H1 (cell line): ENCODE results near the gene NTRK2. TPM values are rescaled to one million over a fixed set of nuclear protein-coding genes. Genes with fewer than 3 reads are reported as not detected.

Experiments used
- CTCF ChIA-PET: fragments of 300-600 bp; sonication (Branson Sonifier 250); formaldehyde crosslinking; loops from one replicate; lab custom pipeline; 2021; ENCODE audit not compliant: partially characterized antibody; lab: Charles Lee
- POLR2A ChIA-PET: fragments of 300-600 bp; sonication (Branson Sonifier 250); formaldehyde crosslinking; loops from one replicate; lab custom pipeline; 2021; ENCODE audit warnings: inconsistent platforms; ENCODE audit not compliant: partially characterized antibody; lab: Charles Lee
- DNase-seq, 2 experiments: peaks; one replicate each; pipeline versions ENCODE4 v3.0.0 to v3.0.0-alpha.2; 2010 to 2022; ENCODE audit warnings: low spot score in 2 of 2, low read depth in 1 of 2, mixed read lengths in 1 of 2
- FAIRE-seq: peaks from 2 replicates; lab custom pipeline; 2011; peaks lifted over from hg19 to GRCh38; lab: Jason Lieb, UNC
- H2AFZ ChIP-seq: 2 replicates; pipeline ENCODE4 v1.8.1; 2012; ENCODE audit warnings: low read length, inconsistent platforms
- H2AK5ac ChIP-seq: 2 replicates; pipeline ENCODE4 v1.6.1; 2013; ENCODE audit warnings: low read depth, low read length
- H2BK120ac ChIP-seq: replicated peaks from 2 replicates; pipeline ENCODE3; 2013; ENCODE audit warnings: low read depth, low read length, inconsistent platforms
- H2BK12ac ChIP-seq: 2 replicates; pipeline ENCODE4 v1.6.1; 2013; ENCODE audit warnings: low read depth, low read length
- H2BK15ac ChIP-seq: 2 replicates; pipeline ENCODE4 v1.6.1; 2013; ENCODE audit warnings: low read length
- H2BK20ac ChIP-seq: 2 replicates; pipeline ENCODE4 v1.6.1; 2013; ENCODE audit warnings: low read length
- H2BK5ac ChIP-seq: 2 replicates; pipeline ENCODE4 v1.6.1; 2013; ENCODE audit warnings: low read depth, low read length
- H3K14ac ChIP-seq: 2 replicates; pipeline ENCODE4 v1.6.1; 2013; ENCODE audit warnings: inconsistent platforms; ENCODE audit not compliant: insufficient read length
- H3K18ac ChIP-seq: 2 replicates; pipeline ENCODE4 v1.6.1; 2013; ENCODE audit warnings: low read length; ENCODE audit errors: extremely low read depth
- H3K23ac ChIP-seq: 2 replicates; pipeline ENCODE4 v1.6.1; 2013; ENCODE audit warnings: inconsistent platforms; ENCODE audit not compliant: insufficient read length
- H3K23me2 ChIP-seq: 2 replicates; pipeline ENCODE4 v1.6.1; 2013; ENCODE audit warnings: low read depth, low read length
- H3K27ac ChIP-seq: 2 replicates; pipeline ENCODE4 v1.6.1; 2011; ENCODE audit warnings: low read depth, low read length, inconsistent platforms
- H3K27me3 ChIP-seq, 4 experiments: replicated peaks in 1 of 4; 1 replicate in 1 of 4; 2 replicates in 3 of 4; pipeline versions ENCODE4 v1.6.1 to v1.8.1; 2011 to 2013; ENCODE audit warnings: low read length in 3 of 4, mild to moderate bottlenecking in 3 of 4, inconsistent platforms in 2 of 4, mixed read lengths in 2 of 4, moderate library complexity in 1 of 4; ENCODE audit not compliant: control insufficient read depth in 3 of 4, insufficient read depth in 3 of 4; ENCODE audit errors: extremely low read depth in 1 of 4
- H3K36me3 ChIP-seq, 4 experiments: 2 replicates each; pipeline versions ENCODE4 v1.6.1 to v1.8.1; 2011 to 2013; ENCODE audit warnings: mild to moderate bottlenecking in 4 of 4, low read length in 3 of 4, moderate library complexity in 2 of 4, control low read depth in 1 of 4, inconsistent platforms in 1 of 4; ENCODE audit not compliant: insufficient read depth in 4 of 4, control insufficient read depth in 2 of 4
- H3K4ac ChIP-seq: replicated peaks from 2 replicates; pipeline ENCODE3; 2013; ENCODE audit warnings: low read length, low read depth, mixed read lengths, inconsistent platforms; ENCODE audit not compliant: insufficient read length
- H3K4me1 ChIP-seq, 4 experiments: replicated peaks in 1 of 4; 1 replicate in 1 of 4; 2 replicates in 3 of 4; pipeline versions ENCODE4 v1.6.1 to v1.8.1; 2011 to 2013; ENCODE audit warnings: low read length in 3 of 4, inconsistent platforms in 2 of 4, mixed read lengths in 1 of 4; ENCODE audit not compliant: insufficient read depth in 4 of 4, control insufficient read depth in 3 of 4
- H3K4me2 ChIP-seq, 2 experiments: 2 replicates each; pipeline versions ENCODE4 v1.6.1 to v1.8.1; 2011 to 2013; ENCODE audit warnings: low read depth in 2 of 2, low read length in 2 of 2, control low read depth in 1 of 2, inconsistent platforms in 1 of 2, mild to moderate bottlenecking in 1 of 2; ENCODE audit not compliant: insufficient read depth in 1 of 2
- H3K4me3 ChIP-seq, 4 experiments: fragments of 200-600, 300-600 bp in 1 of 4; sonication (generic), shearing (Covaris generic), sonication (Bioruptor Twin) in 1 of 4; 2 replicates each; pipeline versions ENCODE4 v1.5.1 to v1.8.1; 2011 to 2016; ENCODE audit warnings: low read length in 4 of 4, low read depth in 3 of 4, control low read depth in 2 of 4, inconsistent platforms in 2 of 4, mild to moderate bottlenecking in 2 of 4, mixed read lengths in 1 of 4, moderate library complexity in 1 of 4; ENCODE audit not compliant: insufficient read depth in 2 of 4; ENCODE audit errors: extremely low read depth in 1 of 4
- H3K56ac ChIP-seq: replicated peaks from 2 replicates; pipeline ENCODE3; 2013; ENCODE audit warnings: low read depth, mild to moderate bottlenecking, mixed read lengths, low read length, inconsistent platforms; ENCODE audit not compliant: insufficient read length
- H3K79me1 ChIP-seq: 2 replicates; pipeline ENCODE4 v1.6.1; 2013; ENCODE audit warnings: low read depth, low read length, control low read depth
- H3K79me2 ChIP-seq, 2 experiments: 2 replicates each; pipeline versions ENCODE4 v1.6.1 to v1.8.1; 2012 to 2013; ENCODE audit warnings: low read length in 2 of 2, mild to moderate bottlenecking in 2 of 2, inconsistent platforms in 1 of 2; ENCODE audit not compliant: insufficient read depth in 2 of 2, control insufficient read depth in 1 of 2
- H3K9ac ChIP-seq, 4 experiments: replicated peaks in 1 of 4; 1 replicate in 1 of 4; 2 replicates in 3 of 4; pipeline versions ENCODE4 v1.6.1 to v1.8.1; 2011 to 2013; ENCODE audit warnings: low read depth in 3 of 4, low read length in 3 of 4, control low read depth in 2 of 4, mild to moderate bottlenecking in 2 of 4, moderate library complexity in 2 of 4, inconsistent platforms in 1 of 4; ENCODE audit errors: extremely low read depth in 1 of 4
- H3K9me3 ChIP-seq, 2 experiments: 2 replicates each; pipeline versions ENCODE4 v1.6.1 to v1.8.1; 2012 to 2013; ENCODE audit warnings: mild to moderate bottlenecking in 2 of 2, moderate library complexity in 2 of 2, control low read depth in 1 of 2, inconsistent platforms in 1 of 2, low read depth in 1 of 2, low read length in 1 of 2, mixed read lengths in 1 of 2; ENCODE audit not compliant: insufficient read depth in 2 of 2
- H4K20me1 ChIP-seq, 2 experiments: replicated peaks in 1 of 2; 2 replicates each; pipeline versions ENCODE3 to v1.8.1; 2011 to 2013; ENCODE audit warnings: inconsistent platforms in 2 of 2, low read length in 2 of 2, mild to moderate bottlenecking in 1 of 2; ENCODE audit not compliant: insufficient read depth in 2 of 2, control insufficient read depth in 1 of 2
- H4K5ac ChIP-seq: 2 replicates; pipeline ENCODE4 v1.6.1; 2013; ENCODE audit warnings: low read length, low read depth, mixed read lengths, inconsistent platforms; ENCODE audit not compliant: insufficient read length
- H4K8ac ChIP-seq: 2 replicates; pipeline ENCODE4 v1.8.0; 2013; ENCODE audit warnings: mild to moderate bottlenecking, moderate library complexity, low read length, inconsistent platforms; ENCODE audit not compliant: insufficient read depth; ENCODE audit errors: extremely low read depth
- H4K91ac ChIP-seq: replicated peaks from 2 replicates; pipeline ENCODE3; 2013; ENCODE audit warnings: low read length, mixed read lengths, inconsistent platforms; ENCODE audit not compliant: insufficient read length
- CHD2 ChIP-seq: IDR thresholded peaks from 2 replicates; pipeline ENCODE4 v1.6.1; 2012; ENCODE audit warnings: low read length, improper control_type of control experiment
- EGR1 ChIP-seq: IDR thresholded peaks from 2 replicates; pipeline ENCODE4 v1.6.1; 2011; ENCODE audit warnings: low read depth, low read length, borderline replicate concordance
- FOSL1 ChIP-seq: IDR thresholded peaks from 2 replicates; pipeline ENCODE4 v1.6.1; 2011; ENCODE audit warnings: mild to moderate bottlenecking, low read depth, low read length, moderate library complexity; ENCODE audit not compliant: insufficient read depth
- HDAC2 ChIP-seq, 2 experiments: fragments of 300-600 bp in 1 of 2; sonication (generic) in 1 of 2; IDR thresholded peaks; 2 replicates each; pipeline ENCODE4 v1.6.1; 2011 to 2012; ENCODE audit warnings: low read depth in 2 of 2, low read length in 2 of 2, mild to moderate bottlenecking in 2 of 2, moderate library complexity in 2 of 2, borderline replicate concordance in 1 of 2, inconsistent platforms in 1 of 2
- JUN ChIP-seq: IDR thresholded peaks from 2 replicates; pipeline ENCODE4 v1.6.1; 2011; ENCODE audit warnings: low read depth, mild to moderate bottlenecking, improper control_type of control experiment, low read length
- NRF1 ChIP-seq: IDR thresholded peaks from 2 replicates; pipeline ENCODE4 v1.6.1; 2011; ENCODE audit warnings: mild to moderate bottlenecking, low read depth, low read length, improper control_type of control experiment
- SP1 ChIP-seq: IDR thresholded peaks from 2 replicates; pipeline ENCODE4 v1.6.1; 2011; ENCODE audit warnings: low read depth, low read length
- SUZ12 ChIP-seq: fragments of 200-600 bp; sonication (generic); IDR thresholded peaks from 2 replicates; pipeline ENCODE4 v1.6.1; 2012; ENCODE audit warnings: mild to moderate bottlenecking, inconsistent platforms, low read length, moderate library complexity, mixed read lengths
- TCF12 ChIP-seq: IDR thresholded peaks from 2 replicates; pipeline ENCODE4 v1.6.1; 2011; ENCODE audit warnings: low read depth, mild to moderate bottlenecking, low read length
- WGBS, 2 experiments: shearing (Covaris generic) in 1 of 2; methylation state at CpG; one replicate each; pipeline versions ENCODE4 v1.1.6 to v1.1.7; 2013 to 2015; ENCODE audit warnings: low lambda C conversion rate in 2 of 2, mixed read lengths in 2 of 2, inconsistent platforms in 1 of 2, low coverage in 1 of 2, missing lambda C conversion rate in 1 of 2; ENCODE audit not compliant: insufficient replicate concordance in 2 of 2, insufficient coverage in 1 of 2, insufficient read length in 1 of 2; ENCODE audit errors: extremely low coverage in 1 of 2, missing lambda C conversion rate in 1 of 2; 5-methylcytosine and 5-hydroxymethylcytosine counted together
- polyA plus RNA-seq, 7 experiments: library from polyadenylated mRNA; depleted of rRNA in 3 of 7; stranded (reverse) in 5 of 7; unstranded in 2 of 7; fragments of >200 nt in 5 of 7; fragments of 200-250 nt in 2 of 7; gene quantifications; 1 replicate in 5 of 7; 2 replicates in 1 of 7; 4 replicates in 1 of 7; pipeline versions ENCODE4 v1.2.1 to v1.2.3, GENCODE V29; 2011 to 2013; ENCODE audit warnings: missing spikeins in 2 of 7, mixed read lengths in 2 of 7
- total RNA-seq: library from RNA; stranded (reverse); fragmentation: NEBNext Ultra II Directional; extraction: Animal tissue kit (Norgen Biotek cat#: 25700); gene quantifications from 2 replicates; pipeline ENCODE4 v1.2.1, GENCODE V29; 2021
- TF ChIP-seq, protein P1 (sequence below): IDR thresholded peaks from 2 replicates; pipeline ENCODE4 v1.6.1; 2012; ENCODE audit warnings: inconsistent platforms
- TF ChIP-seq, protein P2 (sequence below), 3 experiments: IDR thresholded peaks; 1 replicate in 2 of 3; 2 replicates in 1 of 3; pipeline versions ENCODE4 v1.5.1 to v1.6.1; 2011; ENCODE audit warnings: low read length in 3 of 3, mild to moderate bottlenecking in 3 of 3, inconsistent platforms in 2 of 3, low read depth in 1 of 3, moderate library complexity in 1 of 3; ENCODE audit not compliant: insufficient read depth in 1 of 3; ENCODE audit errors: control extremely low read depth in 1 of 3

NTRK2 gene
- total and polyA plus RNA-seq, 2 of the 8 experiments (the other 6 are each of a cell fraction or from before 2014, with no cell fraction given) = 0.03 to 0.04 TPM

DNA sequence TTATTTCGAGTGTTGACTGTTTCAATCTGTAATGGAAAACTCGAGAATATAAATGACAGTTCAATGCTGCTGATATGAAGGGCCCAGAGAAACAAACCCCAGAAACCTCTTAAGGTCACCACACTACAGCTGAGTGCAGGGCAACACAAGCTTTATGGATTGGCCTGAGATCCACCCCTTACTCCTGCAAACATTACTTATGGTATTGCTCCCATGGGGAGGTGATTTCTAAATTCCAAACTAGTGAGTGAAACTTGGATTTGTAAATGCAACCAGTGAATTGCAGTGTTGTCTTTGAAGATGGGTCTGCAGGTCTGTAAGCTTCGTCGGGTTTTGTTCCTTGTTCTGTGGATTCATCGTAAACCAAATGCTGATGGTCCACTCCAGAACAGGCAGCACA, 85.4 kb downstream of the NTRK2 start:
- Histone ChIP-seq H3K79me2 (no peaks in the 10 kb centered on the region), H2BK20ac (no peak overlapping the region), H2AK5ac (no peak overlapping the region), H3K27ac (no peak overlapping the region), H3K9ac (no peak overlapping the region), H3K4me1 (no peaks in the 10 kb centered on the region; a peak in 1 of 7 replicates), H3K23me2 (no peaks in the 10 kb centered on the region), H4K20me1 (no peaks in the 10 kb centered on the region), H3K79me1 (no peaks in the 10 kb centered on the region), H3K4me3 (no peak overlapping the region), H3K56ac (no peak overlapping the region), H4K8ac (no peak overlapping the region), H3K36me3 (no peaks in the 10 kb centered on the region), H4K5ac (no peak overlapping the region), H3K4ac (no peak overlapping the region), H2BK12ac (no peak overlapping the region), H3K27me3 (no peaks in the 10 kb centered on the region), H3K14ac (no peak overlapping the region), H2AFZ (no peak overlapping the region), H2BK15ac (no peak overlapping the region), H3K23ac (no peak overlapping the region), H3K4me2 (no peak overlapping the region), H3K18ac (no peak overlapping the region), H4K91ac (no peak overlapping the region), H2BK120ac (no peak overlapping the region), H3K9me3 (no peaks in the 10 kb centered on the region), H2BK5ac (no peak overlapping the region)
- DNase-seq = no peak
- no peak for FAIRE-seq
- WGBS, 2 experiments = 81% methylated on average over 5 of the region's 5 CpGs; no CpG with 5 or more reads in 1 of the 2 experiments
- ChIA-PET CTCF (interaction anchor here (0.8 to 1.3 kb wide), 4 partner anchors 14 to 58 kb away, joined by 3 to 5 read pairs (median 4); no protein-coding TSS in a partner anchor), POLR2A (interaction anchor here (0.8 kb wide), 1 partner anchor 17 kb away, joined by 3 read pairs; no protein-coding TSS in a partner anchor)
- TF ChIP-seq, protein P1, sequence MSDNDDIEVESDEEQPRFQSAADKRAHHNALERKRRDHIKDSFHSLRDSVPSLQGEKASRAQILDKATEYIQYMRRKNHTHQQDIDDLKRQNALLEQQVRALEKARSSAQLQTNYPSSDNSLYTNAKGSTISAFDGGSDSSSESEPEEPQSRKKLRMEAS = no peak
- TF ChIP-seq, protein P2, sequence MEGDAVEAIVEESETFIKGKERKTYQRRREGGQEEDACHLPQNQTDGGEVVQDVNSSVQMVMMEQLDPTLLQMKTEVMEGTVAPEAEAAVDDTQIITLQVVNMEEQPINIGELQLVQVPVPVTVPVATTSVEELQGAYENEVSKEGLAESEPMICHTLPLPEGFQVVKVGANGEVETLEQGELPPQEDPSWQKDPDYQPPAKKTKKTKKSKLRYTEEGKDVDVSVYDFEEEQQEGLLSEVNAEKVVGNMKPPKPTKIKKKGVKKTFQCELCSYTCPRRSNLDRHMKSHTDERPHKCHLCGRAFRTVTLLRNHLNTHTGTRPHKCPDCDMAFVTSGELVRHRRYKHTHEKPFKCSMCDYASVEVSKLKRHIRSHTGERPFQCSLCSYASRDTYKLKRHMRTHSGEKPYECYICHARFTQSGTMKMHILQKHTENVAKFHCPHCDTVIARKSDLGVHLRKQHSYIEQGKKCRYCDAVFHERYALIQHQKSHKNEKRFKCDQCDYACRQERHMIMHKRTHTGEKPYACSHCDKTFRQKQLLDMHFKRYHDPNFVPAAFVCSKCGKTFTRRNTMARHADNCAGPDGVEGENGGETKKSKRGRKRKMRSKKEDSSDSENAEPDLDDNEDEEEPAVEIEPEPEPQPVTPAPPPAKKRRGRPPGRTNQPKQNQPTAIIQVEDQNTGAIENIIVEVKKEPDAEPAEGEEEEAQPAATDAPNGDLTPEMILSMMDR (IDR thresholded peaks at IDR 0.05; ENCODE audit: control extremely low read depth in 1 of 3, insufficient read depth in 1 of 3, low read depth in 1 of 3, low read length in 3 of 3) = no peak
- no peak for TF ChIP-seq SUZ12
- TF ChIP-seq HDAC2 (IDR thresholded peaks at IDR 0.05; ENCODE audit: borderline replicate concordance in 1 of 2, low read depth in 2 of 2, low read length in 2 of 2) = no peak
- no peak for TF ChIP-seq CHD2
- TF ChIP-seq SP1 = no peak
- TF ChIP-seq EGR1 = no peak
- TF ChIP-seq NRF1 = no peak
- no peak for TF ChIP-seq TCF12
- TF ChIP-seq FOSL1 = no peak
- TF ChIP-seq JUN = no peak
